ENCODE measurements around the gene CTSW.
"Not testable (repeated sequence)": the region's sequence is repeated elsewhere in the genome, so short reads cannot be mapped to it uniquely, and the experiment has no call there.

Gene CTSW

GRCh38 chr11:65883786-65884715, 4.4 kb downstream of the CTSW start:
- FAIRE-seq (no peak), DNase-seq (ENCODE audit: extremely low spot score, insufficient read length, low read depth) (no peak)

- DNase-seq (ENCODE audit: extremely low spot score, insufficient read length, low read depth) (peak; percentile 72), FAIRE-seq (peak; percentile 84)
Measured at GRCh38 chr11:65884716-65885092, 5.1 kb downstream of the CTSW start.

- no peak for FAIRE-seq
- DNase-seq (ENCODE audit: extremely low spot score, insufficient read length, low read depth) = no peak
Measured at GRCh38 chr11:65885231-65885630, 5.6 kb downstream of the CTSW start.

- DNase-seq (ENCODE audit: extremely low spot score, insufficient read length, low read depth) (no peak), FAIRE-seq (no peak)
Measured at GRCh38 chr11:65885808-65886536, 6.3 kb downstream of the CTSW start.

GRCh38 chr11:65886826-65887722, 7.4 kb downstream of the CTSW start:
- no peak for DNase-seq (ENCODE audit: extremely low spot score, insufficient read length, low read depth)
- FAIRE-seq = no peak

- no peak for DNase-seq (ENCODE audit: extremely low spot score, insufficient read length, low read depth)
- FAIRE-seq = no peak
Measured at GRCh38 chr11:65887723-65888162, 8.1 kb downstream of the CTSW start.

- DNase-seq (ENCODE audit: extremely low spot score, insufficient read length, low read depth) (peak; percentile 95), FAIRE-seq (peak; percentile 86)
Measured at GRCh38 chr11:65888163-65888814, 8.7 kb downstream of the CTSW start, which contains the start of gene FIBP. Gene FIBP (minus strand): TSS chr11:65888471. CDS start chr11:65888418, 53 bp downstream.

- peak; percentile 84 for DNase-seq (ENCODE audit: extremely low spot score, insufficient read length, low read depth)
- peak; percentile 87 for FAIRE-seq
Measured at GRCh38 chr11:65890324-65891218, 10.9 kb downstream of the CTSW start, which contains the start of gene CCDC85B. Gene CCDC85B (plus strand): TSS chr11:65890673. CDS start chr11:65890784, 111 bp downstream.

GRCh38 chr11:65891219-65892136, 11.8 kb downstream of the CTSW start:
- no peak for FAIRE-seq
- no peak for DNase-seq (ENCODE audit: extremely low spot score, insufficient read length, low read depth)

- FAIRE-seq = not testable (repeated sequence)
Measured at GRCh38 chr11:65892137-65892540, 12.5 kb downstream of the CTSW start.

GRCh38 chr11:65892661-65893317, 13.2 kb downstream of the CTSW start:
- FAIRE-seq = no peak
- no peak for DNase-seq (ENCODE audit: extremely low spot score, insufficient read length, low read depth)

More at GRCh38 chr11:65892137-65892540, 12.5 kb downstream of the CTSW start:
- not testable (repeated sequence) for DNase-seq (ENCODE audit: extremely low spot score, insufficient read length, low read depth)

GRCh38 chr11:65894034-65894591, 14.5 kb downstream of the CTSW start:
- FAIRE-seq = peak; percentile 71

GRCh38 chr11:65895482-65895981, 15.9 kb downstream of the CTSW start:
- DNase-seq (ENCODE audit: extremely low spot score, insufficient read length, low read depth) (no peak), FAIRE-seq (no peak)

More at GRCh38 chr11:65894034-65894591, 14.5 kb downstream of the CTSW start:
- DNase-seq (ENCODE audit: extremely low spot score, insufficient read length, low read depth) = no peak

- FAIRE-seq = no peak
- DNase-seq (ENCODE audit: extremely low spot score, insufficient read length, low read depth) = no peak
Measured at GRCh38 chr11:65896034-65896999, 16.7 kb downstream of the CTSW start.

GRCh38 chr11:65897020-65897471, 17.4 kb downstream of the CTSW start:
- DNase-seq (ENCODE audit: extremely low spot score, insufficient read length, low read depth) = no peak
- FAIRE-seq = no peak

Data from GM18507 (cell line).